Measurements from ENCODE around the gene GRK7.

Gene GRK7

GRCh38 chr3:141810161-141810560, 47.0 kb downstream of the GRK7 start:
- no peak overlapping the region for H2BK15ac ChIP-seq (ENCODE audit: low read length)
- H3K79me1 ChIP-seq (ENCODE audit: low read depth, low read length): peaks cover 2% of the 10 kb centered on the region
- WGBS, 2 donors (ENCODE audit: extremely low coverage in 2 of 2, insufficient read length in 2 of 2, insufficient replicate concordance in 1 of 2): no CpG with 5 or more reads among the region's 2 CpGs
- H4K8ac ChIP-seq (ENCODE audit: low read depth, low read length): no peak overlapping the region
- H3K23ac ChIP-seq (ENCODE audit: low read depth, low read length, poor library complexity): no peak overlapping the region
- H3K4me1 ChIP-seq (ENCODE audit: control insufficient read depth in 2 of 2, insufficient read depth in 1 of 2, low read depth in 1 of 2, low read length in 2 of 2): peaks cover 12% of the 10 kb centered on the region in 2 donors
- no peak overlapping the region for H3K18ac ChIP-seq (ENCODE audit: low read length)
- no peaks in the 10 kb centered on the region for H3K36me3 ChIP-seq (replicated peaks in 1 of 2; ENCODE audit: control insufficient read depth in 2 of 2, insufficient read depth in 2 of 2, low read length in 2 of 2)
- no peak overlapping the region for H3K4ac ChIP-seq (ENCODE audit: low read length)
- H2AK5ac ChIP-seq (ENCODE audit: low read depth, low read length): no peak overlapping the region
- no peaks in the 10 kb centered on the region for H3K27me3 ChIP-seq (ENCODE audit: control insufficient read depth in 3 of 3, insufficient read depth in 3 of 3, low read depth in 1 of 3, low read length in 3 of 3)
- DNase-seq (ENCODE audit: low spot score): no peak
- no peak overlapping the region for H3K4me3 ChIP-seq (ENCODE audit: low read length in 2 of 2)
- H4K91ac ChIP-seq (ENCODE audit: low read depth, low read length, poor library complexity): no peak overlapping the region
- no peak overlapping the region for H3K9ac ChIP-seq (ENCODE audit: low read depth, low read length, poor library complexity)
- no peak overlapping the region for H2AFZ ChIP-seq (ENCODE audit: low read length)
- H2BK120ac ChIP-seq (ENCODE audit: low read depth, low read length): no peak overlapping the region
- no peak overlapping the region for H2BK5ac ChIP-seq (ENCODE audit: low read length)
- H2BK12ac ChIP-seq (ENCODE audit: low read length): no peak overlapping the region
- H3K14ac ChIP-seq (ENCODE audit: low read length): no peak overlapping the region
- no peak overlapping the region for H3K4me2 ChIP-seq (ENCODE audit: insufficient read depth, low read length, poor library complexity, severe bottlenecking)
- no peak overlapping the region for H3K27ac ChIP-seq (replicated peaks; ENCODE audit: low read length)
- H3K9me3 ChIP-seq (replicated peaks in 1 of 2; ENCODE audit: control insufficient read depth in 2 of 2, insufficient read depth in 1 of 2, low read depth in 1 of 2, low read length in 2 of 2): no peaks in the 10 kb centered on the region

- H2AK5ac ChIP-seq (ENCODE audit: low read depth, low read length): no peak overlapping the region
- no peak overlapping the region for H3K4me3 ChIP-seq (ENCODE audit: low read length in 2 of 2)
- no peaks in the 10 kb centered on the region for H3K27me3 ChIP-seq (ENCODE audit: control insufficient read depth in 3 of 3, insufficient read depth in 3 of 3, low read depth in 1 of 3, low read length in 3 of 3)
- H2BK5ac ChIP-seq (ENCODE audit: low read length): no peak overlapping the region
- H3K36me3 ChIP-seq (replicated peaks in 1 of 2; ENCODE audit: control insufficient read depth in 2 of 2, insufficient read depth in 2 of 2, low read length in 2 of 2): no peaks in the 10 kb centered on the region
- H3K9ac ChIP-seq (ENCODE audit: low read depth, low read length, poor library complexity): no peak overlapping the region
- no peak overlapping the region for H4K91ac ChIP-seq (ENCODE audit: low read depth, low read length, poor library complexity)
- no peak overlapping the region for H2AFZ ChIP-seq (ENCODE audit: low read length)
- peaks cover 2% of the 10 kb centered on the region for H3K79me1 ChIP-seq (ENCODE audit: low read depth, low read length)
- H3K18ac ChIP-seq (ENCODE audit: low read length): no peak overlapping the region
- no peak overlapping the region for H3K14ac ChIP-seq (ENCODE audit: low read length)
- no peak overlapping the region for H2BK15ac ChIP-seq (ENCODE audit: low read length)
- H3K23ac ChIP-seq (ENCODE audit: low read depth, low read length, poor library complexity): no peak overlapping the region
- no peak overlapping the region for H4K8ac ChIP-seq (ENCODE audit: low read depth, low read length)
- no peak overlapping the region for H3K4me2 ChIP-seq (ENCODE audit: insufficient read depth, low read length, poor library complexity, severe bottlenecking)
- no peak overlapping the region for H2BK12ac ChIP-seq (ENCODE audit: low read length)
- H3K9me3 ChIP-seq (replicated peaks in 1 of 2; ENCODE audit: control insufficient read depth in 2 of 2, insufficient read depth in 1 of 2, low read depth in 1 of 2, low read length in 2 of 2): peaks cover 0 to 3% of the 10 kb centered on the region in 2 donors
- H2BK120ac ChIP-seq (ENCODE audit: low read depth, low read length): no peak overlapping the region
- 100% methylated on average over 3 of the region's 3 CpGs; no CpG with 5 or more reads in 1 of the 2 donors for WGBS, 2 donors (ENCODE audit: extremely low coverage in 2 of 2, insufficient read length in 2 of 2, insufficient replicate concordance in 1 of 2)
- no peak for DNase-seq (ENCODE audit: low spot score)
- no peak overlapping the region for H3K4ac ChIP-seq (ENCODE audit: low read length)
- no peak overlapping the region for H3K27ac ChIP-seq (replicated peaks; ENCODE audit: low read length)
- H3K4me1 ChIP-seq (ENCODE audit: control insufficient read depth in 2 of 2, insufficient read depth in 1 of 2, low read depth in 1 of 2, low read length in 2 of 2): peaks cover 12% of the 10 kb centered on the region in 2 donors
Measured at GRCh38 chr3:141811348-141811747, 48.1 kb downstream of the GRK7 start.

GRCh38 chr3:141812084-141812483, 48.9 kb downstream of the GRK7 start:
- H3K4me1 ChIP-seq (ENCODE audit: control insufficient read depth in 2 of 2, insufficient read depth in 1 of 2, low read depth in 1 of 2, low read length in 2 of 2): peaks cover 12% of the 10 kb centered on the region in 2 donors
- no peak overlapping the region for H3K9ac ChIP-seq (ENCODE audit: low read depth, low read length, poor library complexity)
- no peak overlapping the region for H3K4me2 ChIP-seq (ENCODE audit: insufficient read depth, low read length, poor library complexity, severe bottlenecking)
- peaks cover 0 to 3% of the 10 kb centered on the region in 2 donors for H3K9me3 ChIP-seq (replicated peaks in 1 of 2; ENCODE audit: control insufficient read depth in 2 of 2, insufficient read depth in 1 of 2, low read depth in 1 of 2, low read length in 2 of 2)
- peak overlapping the region; percentile 21 for H2AFZ ChIP-seq (ENCODE audit: low read length)
- no peak overlapping the region for H4K91ac ChIP-seq (ENCODE audit: low read depth, low read length, poor library complexity)
- no peak overlapping the region for H3K27ac ChIP-seq (replicated peaks; ENCODE audit: low read length)
- H2BK12ac ChIP-seq (ENCODE audit: low read length): no peak overlapping the region
- no CpG with 5 or more reads among the region's 5 CpGs for WGBS, 2 donors (ENCODE audit: extremely low coverage in 2 of 2, insufficient read length in 2 of 2, insufficient replicate concordance in 1 of 2)
- H3K36me3 ChIP-seq (replicated peaks in 1 of 2; ENCODE audit: control insufficient read depth in 2 of 2, insufficient read depth in 2 of 2, low read length in 2 of 2): no peaks in the 10 kb centered on the region
- no peak overlapping the region for H3K23ac ChIP-seq (ENCODE audit: low read depth, low read length, poor library complexity)
- no peak overlapping the region for H2BK5ac ChIP-seq (ENCODE audit: low read length)
- H2BK15ac ChIP-seq (ENCODE audit: low read length): no peak overlapping the region
- H4K8ac ChIP-seq (ENCODE audit: low read depth, low read length): no peak overlapping the region
- no peak overlapping the region for H2AK5ac ChIP-seq (ENCODE audit: low read depth, low read length)
- no peak overlapping the region for H3K18ac ChIP-seq (ENCODE audit: low read length)
- DNase-seq (ENCODE audit: low spot score): no peak
- H3K79me1 ChIP-seq (ENCODE audit: low read depth, low read length): peaks cover 2% of the 10 kb centered on the region
- no peak overlapping the region for H2BK120ac ChIP-seq (ENCODE audit: low read depth, low read length)
- H3K4ac ChIP-seq (ENCODE audit: low read length): no peak overlapping the region
- no peak overlapping the region for H3K4me3 ChIP-seq (ENCODE audit: low read length in 2 of 2)
- no peak overlapping the region for H3K14ac ChIP-seq (ENCODE audit: low read length)
- H3K27me3 ChIP-seq (ENCODE audit: control insufficient read depth in 3 of 3, insufficient read depth in 3 of 3, low read depth in 1 of 3, low read length in 3 of 3): no peaks in the 10 kb centered on the region

GRCh38 chr3:141812586-141812985, 49.4 kb downstream of the GRK7 start:
- Histone ChIP-seq H2AFZ (ENCODE audit: low read length) (peak overlapping the region; percentile 21), H3K4ac (ENCODE audit: low read length) (no peak overlapping the region), H3K9me3 (replicated peaks in 1 of 2; ENCODE audit: control insufficient read depth in 2 of 2, insufficient read depth in 1 of 2, low read depth in 1 of 2, low read length in 2 of 2) (peaks cover 0 to 3% of the 10 kb centered on the region in 2 donors), H4K91ac (ENCODE audit: low read depth, low read length, poor library complexity) (no peak overlapping the region), H3K4me1 (ENCODE audit: control insufficient read depth in 2 of 2, insufficient read depth in 1 of 2, low read depth in 1 of 2, low read length in 2 of 2) (peaks cover 8 to 9% of the 10 kb centered on the region in 2 donors), H3K79me1 (ENCODE audit: low read depth, low read length) (no peaks in the 10 kb centered on the region), H3K36me3 (replicated peaks in 1 of 2; ENCODE audit: control insufficient read depth in 2 of 2, insufficient read depth in 2 of 2, low read length in 2 of 2) (no peaks in the 10 kb centered on the region), H2BK120ac (ENCODE audit: low read depth, low read length) (no peak overlapping the region), H2BK5ac (ENCODE audit: low read length) (no peak overlapping the region), H4K8ac (ENCODE audit: low read depth, low read length) (no peak overlapping the region), H2BK15ac (ENCODE audit: low read length) (no peak overlapping the region), H3K4me3 (ENCODE audit: low read length in 2 of 2) (no peak overlapping the region), H3K27ac (replicated peaks; ENCODE audit: low read length) (no peak overlapping the region), H3K27me3 (ENCODE audit: control insufficient read depth in 3 of 3, insufficient read depth in 3 of 3, low read depth in 1 of 3, low read length in 3 of 3) (peaks cover 0 to 2% (median 0%) of the 10 kb centered on the region in 3 experiments), H2BK12ac (ENCODE audit: low read length) (no peak overlapping the region), H3K23ac (ENCODE audit: low read depth, low read length, poor library complexity) (no peak overlapping the region), H3K14ac (ENCODE audit: low read length) (no peak overlapping the region), H3K9ac (ENCODE audit: low read depth, low read length, poor library complexity) (no peak overlapping the region), H2AK5ac (ENCODE audit: low read depth, low read length) (no peak overlapping the region), H3K18ac (ENCODE audit: low read length) (no peak overlapping the region), H3K4me2 (ENCODE audit: insufficient read depth, low read length, poor library complexity, severe bottlenecking) (no peak overlapping the region)
- DNase-seq (ENCODE audit: low spot score): no peak
- no CpG with 5 or more reads among the region's 4 CpGs for WGBS, 2 donors (ENCODE audit: extremely low coverage in 2 of 2, insufficient read length in 2 of 2, insufficient replicate concordance in 1 of 2)
